ENCODE measurements around the gene DNAH17.

DNA sequence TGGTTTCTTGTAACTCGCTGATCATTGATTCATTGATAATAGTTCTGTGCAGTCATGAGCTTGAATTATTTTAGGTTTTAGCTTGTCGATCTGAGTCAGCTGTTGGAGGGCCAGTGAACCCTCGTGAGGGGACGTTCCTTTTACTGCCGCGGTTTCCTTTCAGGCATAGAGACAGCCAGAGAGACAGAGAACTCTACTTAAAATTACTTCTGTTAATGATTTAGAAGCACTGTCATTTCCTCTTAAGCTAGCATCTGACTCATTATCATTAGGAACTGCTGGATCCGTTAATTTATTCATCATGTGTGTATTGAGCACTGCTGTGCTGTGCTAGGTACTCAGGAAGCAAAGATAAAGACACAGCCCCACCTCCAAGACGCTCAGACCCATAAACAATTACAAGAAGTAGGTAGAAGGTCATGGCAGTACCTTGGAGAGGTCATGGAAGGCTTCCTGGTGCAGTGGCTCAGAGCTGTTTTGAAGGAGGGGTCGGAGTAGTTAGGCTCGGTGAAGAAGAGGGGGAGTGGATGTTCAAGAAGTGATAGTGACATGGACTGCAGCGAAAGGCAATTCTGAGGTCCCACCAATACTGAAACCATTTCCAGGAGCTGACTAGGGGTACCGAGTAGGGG lies 195.5 kb downstream of the DNAH17 start:
- TF ChIP-seq CTCF (IDR thresholded peaks at IDR 0.05) (no peak), POLR2AphosphoS5 (IDR thresholded peaks at IDR 0.05; ENCODE audit: low read depth, low read length) (no peak), JUND (IDR thresholded peaks at IDR 0.05) (no peak)
- TF ChIP-seq, protein P1, sequence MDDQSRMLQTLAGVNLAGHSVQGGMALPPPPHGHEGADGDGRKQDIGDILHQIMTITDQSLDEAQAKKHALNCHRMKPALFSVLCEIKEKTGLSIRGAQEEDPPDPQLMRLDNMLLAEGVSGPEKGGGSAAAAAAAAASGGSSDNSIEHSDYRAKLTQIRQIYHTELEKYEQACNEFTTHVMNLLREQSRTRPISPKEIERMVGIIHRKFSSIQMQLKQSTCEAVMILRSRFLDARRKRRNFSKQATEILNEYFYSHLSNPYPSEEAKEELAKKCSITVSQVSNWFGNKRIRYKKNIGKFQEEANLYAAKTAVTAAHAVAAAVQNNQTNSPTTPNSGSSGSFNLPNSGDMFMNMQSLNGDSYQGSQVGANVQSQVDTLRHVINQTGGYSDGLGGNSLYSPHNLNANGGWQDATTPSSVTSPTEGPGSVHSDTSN (IDR thresholded peaks at IDR 0.05), result no peak

Data from SK-N-SH (cell line).